ENCODE data around the gene MGAT3.

The MGAT3 gene

GRCh38 chr22:39450258-39450955, 6.4 kb upstream of the MGAT3 start:
- no peak for DNase-seq (ENCODE audit: low read depth in 2 of 2)

GRCh38 chr22:39452740-39453040, 4.1 kb upstream of the MGAT3 start:
- no peak for DNase-seq (ENCODE audit: low read depth in 2 of 2)

- DNase-seq (ENCODE audit: low read depth in 2 of 2), result no peak
These were observed 2.9 kb upstream of the MGAT3 start for GRCh38 chr22:39453765-39454378.

- DNase-seq (ENCODE audit: low read depth in 2 of 2), result no peak
These were observed 2.4 kb upstream of the MGAT3 start for GRCh38 chr22:39454385-39454871.

GRCh38 chr22:39457198-39457555, 365 bp downstream of the MGAT3 start:
- no peak for DNase-seq (ENCODE audit: low read depth in 2 of 2)

GRCh38 chr22:39457556-39458443, 988 bp downstream of the MGAT3 start:
- no peak for DNase-seq (ENCODE audit: low read depth in 2 of 2)

- DNase-seq (ENCODE audit: low read depth in 2 of 2), result no peak
These were observed 1.8 kb downstream of the MGAT3 start for GRCh38 chr22:39458444-39459083.

- no peak for DNase-seq (ENCODE audit: low read depth in 2 of 2)
These were observed 2.9 kb downstream of the MGAT3 start for GRCh38 chr22:39459681-39460080.

- no peak for DNase-seq (ENCODE audit: low read depth in 2 of 2)
These were observed 5.8 kb downstream of the MGAT3 start for GRCh38 chr22:39462443-39463221.

GRCh38 chr22:39463277-39463676, 6.5 kb downstream of the MGAT3 start:
- DNase-seq (ENCODE audit: low read depth in 2 of 2), result no peak

GRCh38 chr22:39463931-39464390, 7.1 kb downstream of the MGAT3 start:
- DNase-seq (ENCODE audit: low read depth in 2 of 2), result no peak

- DNase-seq (ENCODE audit: low read depth in 2 of 2), result no peak
These were observed 9.6 kb downstream of the MGAT3 start for GRCh38 chr22:39466228-39467006.

GRCh38 chr22:39467390-39467895, 10.6 kb downstream of the MGAT3 start:
- DNase-seq (ENCODE audit: low read depth in 2 of 2), result no peak

GRCh38 chr22:39468487-39469325, 11.9 kb downstream of the MGAT3 start:
- DNase-seq (ENCODE audit: low read depth in 2 of 2), result no peak

GRCh38 chr22:39469326-39469680, 12.5 kb downstream of the MGAT3 start:
- no peak for DNase-seq (ENCODE audit: low read depth in 2 of 2)

- no peak for DNase-seq (ENCODE audit: low read depth in 2 of 2)
These were observed 13.1 kb downstream of the MGAT3 start for GRCh38 chr22:39469681-39470450.

GRCh38 chr22:39470451-39471291, 13.9 kb downstream of the MGAT3 start:
- no peak for DNase-seq (ENCODE audit: low read depth in 2 of 2)

Measured in stimulated activated CD8-positive, alpha-beta memory T cell treated with anti-CD3 and anti-CD28 coated beads, Interleukin-2, amount 100 ng/mL, for 48 hours (primary cell).